Middle frontal gyrus (tissue), 1 donor: ENCODE results near the gene MICOS13.

Experiments
- DNase-seq: peaks from one replicate; pipeline ENCODE4 v3.0.0-alpha.2; 2015; ENCODE audit warnings: low spot score; ENCODE audit errors: extremely low spot score

Gene MICOS13

DNA sequence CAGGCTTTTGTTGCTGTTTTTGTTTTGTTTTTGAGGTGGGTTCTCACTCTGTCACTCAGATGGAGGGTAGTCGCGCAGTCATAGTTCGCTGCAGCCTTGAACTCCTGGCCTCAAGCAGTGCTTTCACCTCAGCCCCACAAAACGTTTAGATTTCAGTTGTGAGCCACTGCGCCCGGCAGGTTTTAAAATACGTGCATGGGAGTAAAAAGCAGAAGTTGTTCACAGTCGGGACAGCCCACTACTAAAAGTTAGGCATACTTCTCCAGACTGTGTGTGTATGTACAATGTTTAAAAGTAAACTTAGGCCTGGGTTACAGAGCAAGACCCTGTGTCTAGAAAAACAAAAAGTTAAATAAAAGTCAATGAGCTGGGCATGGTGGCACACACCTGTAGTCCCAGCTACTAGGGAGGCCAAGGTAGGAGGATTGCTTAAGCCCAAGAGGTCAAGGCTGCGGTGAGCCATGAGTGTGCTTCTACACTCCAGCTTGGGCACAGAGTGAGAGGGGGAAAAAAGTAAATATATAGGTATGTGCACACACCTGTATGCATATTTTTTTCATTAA is 51.3 kb downstream of the MICOS13 start:
- DNase-seq: no peak

DNA sequence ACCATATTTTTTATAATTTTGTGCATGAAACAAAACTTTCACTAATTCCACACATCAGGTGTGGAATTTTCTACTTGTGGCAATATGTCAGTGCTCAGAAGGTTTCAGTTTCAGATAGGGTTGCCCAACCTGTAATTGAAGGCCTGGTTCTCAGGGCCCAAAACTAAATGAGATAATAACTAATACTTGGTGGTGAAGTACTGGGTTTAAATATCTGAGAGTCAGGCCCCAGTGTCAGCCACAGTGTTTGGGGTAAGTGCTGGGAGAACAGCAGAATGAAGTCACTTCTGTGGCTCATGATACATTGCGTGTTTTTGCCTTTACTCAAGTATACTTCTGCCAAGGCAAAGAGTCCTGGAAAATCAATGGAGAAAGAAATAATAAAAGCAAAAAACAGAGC is 51.9 kb downstream of the MICOS13 start:
- DNase-seq: no peak
